K562 (cell line): ENCODE data around the gene SPDYE6. TPM values are rescaled to one million over a fixed set of nuclear protein-coding genes. Genes with fewer than 3 reads are reported as not detected.

ENCODE experiments used
- ATAC-seq: fragments of 200-7000 bp; cut with Tn5 transposase; 3 replicates; pipeline ENCODE4 v1.9.1; 2020; ENCODE audit warnings: moderate library complexity
- BruUV-seq: library from RNA; stranded (reverse); fragments of 400-500 nt; replicated peaks from 2 replicates; lab custom pipeline; 2021; lab: Mats Ljungman, UMichigan
- CTCF ChIA-PET: fragments of 300-600 bp; formaldehyde crosslinking; extraction: SDS; loops from one replicate; lab custom pipeline; 2021; ENCODE audit warnings: low intra/inter-chr PET ratio; lab: Yijun Ruan, JAX
- POLR2A ChIA-PET: fragments of 300-600, 350-650 bp; sonication (Branson Sonifier 250); formaldehyde crosslinking; extraction: SDS; loops from one replicate; lab custom pipeline; 2021; ENCODE audit warnings: antibody characterized with exemption, inconsistent platforms; lab: Yijun Ruan, JAX
- DNase-seq, 4 experiments: peaks; one replicate each; pipeline versions ENCODE4 v3.0.0 to v3.0.0-alpha.2; 2011 to 2018; ENCODE audit warnings: low spot score in 3 of 4, mixed read lengths in 3 of 4; ENCODE audit errors: extremely low read depth in 1 of 4
- FAIRE-seq: peaks from 2 replicates; lab custom pipeline; 2011; peaks lifted over from hg19 to GRCh38; lab: Jason Lieb, UNC
- H2AFZ ChIP-seq: 2 replicates; pipeline ENCODE4 v1.6.0; 2011; ENCODE audit warnings: low read depth, low read length, control low read depth, inconsistent platforms
- H3K27ac ChIP-seq: fragments of 200-600 bp; 3 replicates; pipeline ENCODE4 v1.8.0; 2011; ENCODE audit warnings: low read depth, mild to moderate bottlenecking, control low read depth, inconsistent platforms, low read length, moderate library complexity, mixed read lengths; ENCODE audit errors: extremely low read depth
- H3K27me3 ChIP-seq, 2 experiments: fragments of 300-600 bp in 1 of 2; 2 replicates in 1 of 2; 3 replicates in 1 of 2; pipeline versions ENCODE4 v1.6.0 to v1.8.0; 2011; ENCODE audit warnings: inconsistent platforms in 2 of 2, low read length in 2 of 2, mild to moderate bottlenecking in 1 of 2, mixed read lengths in 1 of 2, moderate library complexity in 1 of 2; ENCODE audit not compliant: control insufficient read depth in 2 of 2, insufficient read depth in 2 of 2
- H3K36me3 ChIP-seq: fragments of 300-600 bp; 3 replicates; pipeline ENCODE4 v1.8.0; 2011; ENCODE audit warnings: mild to moderate bottlenecking, low read length, inconsistent platforms; ENCODE audit not compliant: control insufficient read depth, insufficient read depth
- H3K4me1 ChIP-seq, 2 experiments: fragments of 200-600 bp in 1 of 2; replicated peaks in 1 of 2; 2 replicates in 1 of 2; 3 replicates in 1 of 2; pipeline versions ENCODE4 v1.5.1 to v1.8.0; 2011; ENCODE audit warnings: inconsistent platforms in 2 of 2, low read length in 2 of 2, mild to moderate bottlenecking in 1 of 2, mixed read lengths in 1 of 2, moderate library complexity in 1 of 2; ENCODE audit not compliant: control insufficient read depth in 2 of 2, insufficient read depth in 2 of 2
- H3K4me2 ChIP-seq: 2 replicates; pipeline ENCODE4 v1.6.1; 2011; ENCODE audit warnings: low read length, control low read depth, inconsistent platforms, mixed read lengths; ENCODE audit not compliant: insufficient read depth
- H3K4me3 ChIP-seq: fragments of 200-600 bp; sonication (generic), shearing (Covaris generic); 2 replicates; pipeline ENCODE4 v1.5.1; 2016; ENCODE audit warnings: control low read depth, inconsistent platforms
- H3K79me2 ChIP-seq: fragments of 200-600 bp; 3 replicates; pipeline ENCODE4 v1.8.0; 2011; ENCODE audit warnings: low read length, inconsistent platforms; ENCODE audit not compliant: control insufficient read depth, insufficient read depth
- H3K9ac ChIP-seq, 2 experiments: 2 replicates each; pipeline versions ENCODE4 v1.6.0 to v1.6.1; 2011; ENCODE audit warnings: low read depth in 2 of 2, low read length in 2 of 2, control low read depth in 1 of 2, inconsistent platforms in 1 of 2, mild to moderate bottlenecking in 1 of 2, mixed read lengths in 1 of 2; ENCODE audit not compliant: insufficient read depth in 1 of 2
- H3K9me1 ChIP-seq: one replicate; pipeline ENCODE4 v1.6.0; 2011; ENCODE audit warnings: inconsistent platforms, mild to moderate bottlenecking, low read length, moderate library complexity; ENCODE audit not compliant: control insufficient read depth, insufficient read depth
- H3K9me3 ChIP-seq: replicated peaks from 2 replicates; pipeline ENCODE4 v1.5.1; 2011; ENCODE audit warnings: low read depth, low read length, inconsistent platforms; ENCODE audit not compliant: control insufficient read depth, insufficient read depth
- H4K20me1 ChIP-seq: replicated peaks from 2 replicates; pipeline ENCODE4 v1.6.1; 2011; ENCODE audit warnings: low read length, inconsistent platforms, mixed read lengths; ENCODE audit not compliant: control insufficient read depth, insufficient read depth
- ATF7 ChIP-seq: fragments of 450-650 bp; IDR thresholded peaks from 2 replicates; pipeline ENCODE4 v1.7.1; 2014; ENCODE audit warnings: mild to moderate bottlenecking, moderate library complexity
- BRD9 ChIP-seq: fragments of 450-650 bp; IDR thresholded peaks from 2 replicates; pipeline ENCODE4 v1.6.1; 2018; ENCODE audit warnings: low read depth; ENCODE audit not compliant: partially characterized antibody
- BRF2 ChIP-seq: IDR thresholded peaks from 3 replicates; pipeline ENCODE4 v1.6.1; 2011; ENCODE audit warnings: borderline replicate concordance, mild to moderate bottlenecking; ENCODE audit not compliant: insufficient read length, insufficient read depth
- CREB3L1 ChIP-seq: fragments of 450-650 bp; IDR thresholded peaks from 2 replicates; pipeline ENCODE4 v1.6.1; 2014; ENCODE audit warnings: low read depth, mild to moderate bottlenecking, moderate library complexity, borderline replicate concordance
- CREM ChIP-seq: IDR thresholded peaks from 2 replicates; pipeline ENCODE4 v1.6.1; 2014; ENCODE audit warnings: antibody characterized with exemption, low read depth
- CXXC5 ChIP-seq: fragments of 250-450 bp; sonication (Bioruptor Pico); IDR thresholded peaks from 2 replicates; pipeline ENCODE4 v1.8.0; 2022; ENCODE audit warnings: inconsistent platforms, mild to moderate bottlenecking, moderate library complexity
- HNRNPH1 ChIP-seq: fragments of 200-400 bp; formaldehyde crosslinking; optimal IDR thresholded peaks from 2 replicates; pipeline ENCODE3; 2017; ENCODE audit warnings: low read depth, mild to moderate bottlenecking, low read length, moderate library complexity
- NCOA1 ChIP-seq: fragments of 450-650 bp; IDR thresholded peaks from 2 replicates; pipeline ENCODE4 v1.6.1; 2016; ENCODE audit warnings: low read depth
- PCBP1 ChIP-seq: fragments of 200-400 bp; formaldehyde crosslinking; IDR thresholded peaks from 2 replicates; pipeline ENCODE4 v1.6.1; 2018; ENCODE audit warnings: mild to moderate bottlenecking, low read depth, low read length; ENCODE audit not compliant: poor library complexity, severe bottlenecking
- PHB2 ChIP-seq: fragments of 450-650 bp; IDR thresholded peaks from 2 replicates; pipeline ENCODE4 v1.6.1; 2017; ENCODE audit warnings: low read depth
- POLR2AphosphoS5 ChIP-seq: IDR thresholded peaks from 2 replicates; pipeline ENCODE4 v1.6.1; 2011; ENCODE audit warnings: mild to moderate bottlenecking, low read depth, low read length, moderate library complexity; ENCODE audit not compliant: control insufficient read depth, insufficient read depth
- TRIM28 ChIP-seq: fragments of 450-650 bp; IDR thresholded peaks from 2 replicates; pipeline ENCODE4 v1.6.1; 2017
- UBTF ChIP-seq, 2 experiments: IDR thresholded peaks; 2 replicates each; pipeline ENCODE4 v1.6.1; 2012; ENCODE audit warnings: improper control_type of control experiment in 2 of 2, low read depth in 2 of 2, low read length in 2 of 2, borderline replicate concordance in 1 of 2
- ZBTB8A ChIP-seq: fragments of 450-650 bp; IDR thresholded peaks from 2 replicates; pipeline ENCODE4 v1.6.1; 2018; ENCODE audit warnings: mild to moderate bottlenecking, moderate library complexity; ENCODE audit not compliant: partially characterized antibody
- ZNF146 ChIP-seq: IDR thresholded peaks from one replicate; pipeline ENCODE4 v1.6.1; 2018; ENCODE audit warnings: missing compliant biosample characterization; ENCODE audit not compliant: unreplicated experiment
- ZNF586 ChIP-seq: fragments of 450-650 bp; formaldehyde crosslinking; conservative IDR thresholded peaks from 2 replicates; pipeline ENCODE4 v1.4.0; 2020; ENCODE audit warnings: mild to moderate bottlenecking, moderate library complexity
- WGBS: fragments of 100-300 bp; shearing (Covaris generic); methylation state at CpG from one replicate; pipeline ENCODE4 v1.1.6; 2016; ENCODE audit warnings: low coverage, mixed read lengths; ENCODE audit not compliant: insufficient coverage; ENCODE audit errors: missing lambda C conversion rate; 5-methylcytosine and 5-hydroxymethylcytosine counted together
- in situ Hi-C: fragments of 300-500 bp; cut with MboI; formaldehyde crosslinking; loops from 4 replicates; pipeline ENCODE4 v1.15.0; 2018; ENCODE audit warnings: inconsistent platforms, mixed read lengths
- intact Hi-C: fragments of 100-400 bp; cut with micrococcal nuclease; formaldehyde crosslinking; loops from 2 replicates; pipeline ENCODE4 v1.14.2; 2022
- polyA plus RNA-seq, 8 experiments: library from polyadenylated mRNA; depleted of rRNA in 4 of 8; stranded (reverse) in 5 of 8; unstranded in 3 of 8; fragments of >200 nt; fragmentation: Nextera tagmentation in 2 of 8; fragmentation: Illumina TruSeq in 1 of 8; extraction: Ambion mirVana in 2 of 8; extraction: Trizol in 1 of 8; gene quantifications; 2 replicates each; pipeline versions ENCODE4 v1.2.1 to v1.2.3, GENCODE V29; 2011 to 2014; ENCODE audit warnings: inconsistent platforms in 1 of 8, missing spikeins in 1 of 8
- total RNA-seq, 7 experiments: library from RNA; depleted of rRNA in 6 of 7; stranded (reverse); fragments of >200 nt in 6 of 7; fragmentation: Illumina TruSeq in 2 of 7; extraction: Trizol in 2 of 7; gene quantifications; 2 replicates each; pipeline versions ENCODE4 v1.2.1 to v1.2.3, GENCODE V29; 2011 to 2021; ENCODE audit warnings: low replicate concordance in 1 of 7

The SPDYE6 gene
- total and polyA plus RNA-seq, 9 of the 15 experiments (the other 6 are each of a cell fraction or from before 2014, with no cell fraction given), result 0.24 to 0.35 TPM; not detected in 7

DNA sequence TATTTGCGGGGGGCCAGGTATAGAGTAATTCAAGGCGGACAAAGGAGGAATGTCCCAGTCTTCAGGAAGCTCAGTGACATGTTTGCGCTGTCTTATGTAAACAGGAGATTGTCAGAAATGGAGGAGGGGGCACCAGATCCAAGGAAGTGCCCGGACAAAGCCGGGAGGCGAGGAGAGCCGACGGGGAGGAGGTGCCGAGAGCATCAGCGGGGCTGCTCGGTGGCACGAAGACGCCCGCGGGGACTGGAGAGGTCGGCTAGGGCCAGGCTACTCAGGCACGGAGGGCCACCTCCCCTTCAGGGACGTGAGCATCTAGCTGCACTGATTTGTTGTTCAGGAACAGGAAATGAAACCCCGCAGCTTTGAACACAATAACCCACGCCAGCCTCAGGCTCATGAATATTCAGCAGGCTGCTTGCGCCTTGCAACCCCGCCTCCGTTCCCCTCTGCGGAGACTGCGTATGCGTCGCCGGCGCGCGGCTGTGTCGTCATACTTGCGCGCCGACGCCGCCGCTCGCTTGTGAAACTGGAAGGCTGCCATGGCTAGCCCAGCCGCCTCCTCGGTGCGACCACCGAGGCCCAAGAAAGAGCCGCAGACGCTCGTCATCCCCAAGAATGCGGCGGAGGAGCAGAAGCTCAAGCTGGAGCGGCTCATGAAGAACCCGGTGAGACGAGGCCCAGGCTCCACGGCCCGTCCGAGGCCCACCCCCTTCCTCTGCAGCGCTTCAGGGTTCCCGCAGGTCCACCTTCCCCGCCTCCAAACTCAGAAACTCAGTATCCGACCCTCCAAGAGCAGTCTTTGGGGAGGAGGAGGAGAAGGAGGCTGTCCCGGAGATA is 39.8 kb upstream of the SPDYE6 start, which contains the start of gene PRKRIP1:
Gene PRKRIP1 (plus strand): TSS at position 491 of the 837 bp plus-strand sequence. CDS start 49 bp downstream, at position 540.
- BruUV-seq, result no TSS peak
- intact Hi-C loops (loop anchor here (10.0 kb wide), 1 partner anchor 851 kb away; no protein-coding TSS in a partner anchor), in situ Hi-C loops (no loop called here)
- POLR2A ChIA-PET, result interaction anchor here (0.6 to 1.5 kb wide), 4 partner anchors 12 to 43 kb away, joined by 3 to 4 read pairs (median 3); no protein-coding TSS in a partner anchor
- Histone ChIP-seq H2AFZ (peak within 1 kb of the TSS; percentile 85), H3K4me2 (peak within 1 kb of the TSS; percentile 94), H3K9ac (peak within 1 kb of the TSS; percentile 87 to 95), H3K27me3 (no peaks in the 10 kb centered on the region), H3K27ac (peak within 1 kb of the TSS; percentile 65), H3K79me2 (peaks cover 14% of the 10 kb centered on the region), H3K36me3 (peaks cover 58% of the 10 kb centered on the region; the same call in 2 of the 3 replicates), H3K9me1 (no peaks in the 10 kb centered on the region), H3K4me1 (peaks cover 5 to 15% of the 10 kb centered on the region in 2 experiments; a peak in 3 of 5 replicates), H4K20me1 (peaks cover 11% of the 10 kb centered on the region), H3K9me3 (no peaks in the 10 kb centered on the region), H3K4me3 (peak within 1 kb of the TSS; percentile 83)
- CTCF ChIA-PET, result interaction anchor here (0.9 kb wide), 1 partner anchor 116 kb away, joined by 5 read pairs; no protein-coding TSS in a partner anchor
- FAIRE-seq, result peak; percentile 96
- DNase-seq, result peak; percentile 87 to 93 (median 88)
- WGBS, result under 1% methylated on average over 56 of the region's 59 CpGs
- ATAC-seq, result peak; percentile 97
- TF ChIP-seq BRF2, result no peak
- no peak for TF ChIP-seq ZNF146 (CRISPR knock-in tag)
- no peak for TF ChIP-seq HNRNPH1
- TF ChIP-seq PCBP1, result no peak
- TF ChIP-seq TRIM28, result no peak
- TF ChIP-seq UBTF (IDR thresholded peaks at IDR 0.05; ENCODE audit: borderline replicate concordance in 1 of 2, low read depth in 2 of 2, low read length in 2 of 2), result no peak
- no peak for TF ChIP-seq BRD9
- peak; percentile 73 for TF ChIP-seq CXXC5 (CRISPR knock-in tag)
- peak; percentile 99 for TF ChIP-seq CREM
- no peak for TF ChIP-seq ZNF586 (CRISPR knock-in tag)
- peak; percentile 67; the same call in 1 of the 2 replicates for TF ChIP-seq ATF7
- TF ChIP-seq ZBTB8A, result no peak
- TF ChIP-seq POLR2AphosphoS5, result peak; percentile 81
- TF ChIP-seq CREB3L1, result no peak
- TF ChIP-seq PHB2, result no peak
- TF ChIP-seq NCOA1, result no peak
